ENCODE results near the gene IQUB. TPM values are rescaled to one million over a fixed set of nuclear protein-coding genes. Genes with fewer than 3 reads are reported as not detected.
"Not testable (repeated sequence)": the region's sequence is repeated elsewhere in the genome, so short reads cannot be mapped to it uniquely, and the experiment has no call there.

IQUB gene
- total and polyA plus RNA-seq, 2 donors (not counting 3 experiments of a cell fraction or from before 2014, with no cell fraction given): 0.01 TPM; not detected in 1

DNA sequence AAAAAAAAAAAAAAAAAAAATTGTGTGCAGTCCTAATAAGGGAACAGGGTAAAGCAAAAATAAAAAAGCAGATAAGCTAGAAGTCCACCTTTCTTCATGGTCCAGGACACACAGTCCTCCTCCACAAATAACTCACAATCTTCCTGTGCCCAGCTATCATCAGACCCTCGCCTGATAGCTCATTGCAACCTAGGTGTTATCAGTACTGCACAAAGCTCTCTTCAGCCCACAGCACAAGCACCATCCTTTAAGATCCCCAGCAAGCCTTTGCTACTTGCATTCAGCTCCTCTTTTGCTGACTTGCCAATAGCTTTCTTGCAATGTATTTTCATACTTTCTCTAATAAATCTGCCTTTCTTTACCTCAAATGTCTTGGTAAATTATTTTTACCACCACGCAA lies 18.2 kb upstream of the IQUB start:
- Histone ChIP-seq H3K27ac (ENCODE audit: insufficient read depth, low read depth, low read length) (no peak overlapping the region), H2AFZ (ENCODE audit: low read depth, low read length) (no peak overlapping the region), H3K4me1 (ENCODE audit: control insufficient read depth, extremely low read depth, insufficient read depth, low read length) (peaks cover 6% of the 10 kb centered on the region), H3K9me1 (replicated peaks; ENCODE audit: control insufficient read depth, extremely low read depth, insufficient read depth, low read length) (no peaks in the 10 kb centered on the region), H3K79me2 (ENCODE audit: control insufficient read depth, insufficient read depth, low read length) (peaks cover 23% of the 10 kb centered on the region), H4K20me1 (replicated peaks; ENCODE audit: control insufficient read depth, extremely low read depth, insufficient read depth, low read length) (no peaks in the 10 kb centered on the region), H3K4me3 (replicated peaks in 1 of 3; ENCODE audit: insufficient read depth in 1 of 3, low read depth in 1 of 3, low read length in 3 of 3) (no peak overlapping the region), H3K4me2 (ENCODE audit: insufficient read depth, low read length) (no peak overlapping the region), H3K9ac (replicated peaks; ENCODE audit: extremely low read depth, insufficient read depth, low read length) (no peak overlapping the region), H3K36me3 (ENCODE audit: control insufficient read depth in 2 of 2, extremely low read depth in 1 of 2, insufficient read depth in 2 of 2, low read length in 2 of 2) (peaks cover 2 to 3% of the 10 kb centered on the region in 2 experiments), H3K9me3 (replicated peaks; ENCODE audit: control insufficient read depth, insufficient read depth, low read length) (no peaks in the 10 kb centered on the region), H3K27me3 (ENCODE audit: control insufficient read depth in 2 of 2, insufficient read depth in 2 of 2, low read length in 2 of 2) (no peaks in the 10 kb centered on the region)
- TF ChIP-seq FOS (IDR thresholded peaks at IDR 0.05; ENCODE audit: borderline replicate concordance, insufficient read depth, low read length): no peak
- no peak for TF ChIP-seq POLR2A (IDR thresholded peaks at IDR 0.05; ENCODE audit: low read depth, low read length)
- TF ChIP-seq, protein P1, sequence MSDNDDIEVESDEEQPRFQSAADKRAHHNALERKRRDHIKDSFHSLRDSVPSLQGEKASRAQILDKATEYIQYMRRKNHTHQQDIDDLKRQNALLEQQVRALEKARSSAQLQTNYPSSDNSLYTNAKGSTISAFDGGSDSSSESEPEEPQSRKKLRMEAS (IDR thresholded peaks at IDR 0.05; ENCODE audit: insufficient read depth, insufficient read length): no peak
- TF ChIP-seq, protein P2, sequence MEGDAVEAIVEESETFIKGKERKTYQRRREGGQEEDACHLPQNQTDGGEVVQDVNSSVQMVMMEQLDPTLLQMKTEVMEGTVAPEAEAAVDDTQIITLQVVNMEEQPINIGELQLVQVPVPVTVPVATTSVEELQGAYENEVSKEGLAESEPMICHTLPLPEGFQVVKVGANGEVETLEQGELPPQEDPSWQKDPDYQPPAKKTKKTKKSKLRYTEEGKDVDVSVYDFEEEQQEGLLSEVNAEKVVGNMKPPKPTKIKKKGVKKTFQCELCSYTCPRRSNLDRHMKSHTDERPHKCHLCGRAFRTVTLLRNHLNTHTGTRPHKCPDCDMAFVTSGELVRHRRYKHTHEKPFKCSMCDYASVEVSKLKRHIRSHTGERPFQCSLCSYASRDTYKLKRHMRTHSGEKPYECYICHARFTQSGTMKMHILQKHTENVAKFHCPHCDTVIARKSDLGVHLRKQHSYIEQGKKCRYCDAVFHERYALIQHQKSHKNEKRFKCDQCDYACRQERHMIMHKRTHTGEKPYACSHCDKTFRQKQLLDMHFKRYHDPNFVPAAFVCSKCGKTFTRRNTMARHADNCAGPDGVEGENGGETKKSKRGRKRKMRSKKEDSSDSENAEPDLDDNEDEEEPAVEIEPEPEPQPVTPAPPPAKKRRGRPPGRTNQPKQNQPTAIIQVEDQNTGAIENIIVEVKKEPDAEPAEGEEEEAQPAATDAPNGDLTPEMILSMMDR (IDR thresholded peaks at IDR 0.05; ENCODE audit: extremely low read depth in 1 of 2, insufficient read depth in 1 of 2, low read depth in 1 of 2, low read length in 2 of 2): no peak
- no peak for TF ChIP-seq JUN (IDR thresholded peaks at IDR 0.05; ENCODE audit: borderline replicate concordance, insufficient read depth, insufficient read length, low read depth)
- no peak for TF ChIP-seq POLR2AphosphoS5 (IDR thresholded peaks at IDR 0.05; ENCODE audit: insufficient read depth, low read depth, low read length)
- TF ChIP-seq MYC (IDR thresholded peaks at IDR 0.05; ENCODE audit: low read depth, low read length): no peak
- no peak for TF ChIP-seq EZH2 (IDR thresholded peaks at IDR 0.05; ENCODE audit: borderline replicate concordance, low read depth, low read length, severe bottlenecking)
- no peak for TF ChIP-seq GATA2 (IDR thresholded peaks at IDR 0.05; ENCODE audit: insufficient read depth, insufficient read length, low read depth, low read length)
- FAIRE-seq (no peak), DNase-seq (ENCODE audit: low read depth, low spot score) (no peak)
- POLR2A ChIA-PET: interaction anchor here (0.6 kb wide), 1 partner anchor 66 kb away, joined by 5 read pairs; no protein-coding TSS in a partner anchor
- BruUV-seq (replicated peaks): no TSS peak
- CTCF ChIA-PET: interaction anchor here (1.2 kb wide), 1 partner anchor 12 kb away, joined by 3 read pairs; no protein-coding TSS in a partner anchor
- intact Hi-C loops (cut with micrococcal nuclease) (no loop called here), dilution Hi-C loops (cut with MboI; ENCODE audit: extremely low pct_ligation_motif_present, low sequenced_read_pairs) (no loop called here)

DNA sequence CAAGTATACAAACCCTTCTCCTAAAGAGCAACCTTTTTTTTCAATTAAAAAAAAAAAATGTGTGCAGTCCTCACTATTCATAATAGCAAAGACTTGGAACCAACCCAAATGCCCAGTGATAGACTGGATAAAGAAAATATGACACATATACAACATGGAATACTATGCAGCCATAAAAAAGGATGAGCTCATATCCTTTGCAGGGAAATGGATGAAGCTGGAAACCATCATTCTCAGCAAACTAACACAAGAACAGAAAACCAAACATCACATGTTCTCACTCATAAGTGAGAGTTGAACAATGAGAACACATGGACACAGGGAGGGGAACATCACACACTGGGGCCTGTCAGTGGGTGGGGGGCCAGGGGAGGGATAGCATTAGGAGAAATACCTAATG lies 17.7 kb upstream of the IQUB start:
- H4K20me1 ChIP-seq (replicated peaks; ENCODE audit: control insufficient read depth, extremely low read depth, insufficient read depth, low read length); H3K27ac ChIP-seq (ENCODE audit: insufficient read depth, low read depth, low read length); H3K36me3 ChIP-seq (ENCODE audit: control insufficient read depth in 2 of 2, extremely low read depth in 1 of 2, insufficient read depth in 2 of 2, low read length in 2 of 2); DNase-seq (ENCODE audit: low read depth, low spot score); dilution Hi-C loops (cut with MboI; ENCODE audit: extremely low pct_ligation_motif_present, low sequenced_read_pairs); intact Hi-C loops (cut with micrococcal nuclease); FAIRE-seq; H3K4me1 ChIP-seq (ENCODE audit: control insufficient read depth, extremely low read depth, insufficient read depth, low read length); H3K9me1 ChIP-seq (replicated peaks; ENCODE audit: control insufficient read depth, extremely low read depth, insufficient read depth, low read length); H3K4me2 ChIP-seq (ENCODE audit: insufficient read depth, low read length); H3K27me3 ChIP-seq (ENCODE audit: control insufficient read depth in 2 of 2, insufficient read depth in 2 of 2, low read length in 2 of 2); H3K9me3 ChIP-seq (replicated peaks; ENCODE audit: control insufficient read depth, insufficient read depth, low read length); H2AFZ ChIP-seq (ENCODE audit: low read depth, low read length); H3K4me3 ChIP-seq (replicated peaks in 1 of 3; ENCODE audit: insufficient read depth in 1 of 3, low read depth in 1 of 3, low read length in 3 of 3); BruUV-seq (replicated peaks); H3K9ac ChIP-seq (replicated peaks; ENCODE audit: extremely low read depth, insufficient read depth, low read length): not testable (repeated sequence)
- ChIA-PET CTCF (interaction anchor here (1.2 kb wide), 1 partner anchor 12 kb away, joined by 3 read pairs; no protein-coding TSS in a partner anchor), POLR2A (interaction anchor here (0.6 kb wide), 1 partner anchor 66 kb away, joined by 5 read pairs; no protein-coding TSS in a partner anchor)
- H3K79me2 ChIP-seq (ENCODE audit: control insufficient read depth, insufficient read depth, low read length): peaks cover 21% of the 10 kb centered on the region

Data from endothelial cell of umbilical vein (primary cell).